Measurements from ENCODE around the gene FOXP1.
"Not testable (repeated sequence)": the region's sequence is repeated elsewhere in the genome, so short reads cannot be mapped to it uniquely, and the experiment has no call there.

DNA sequence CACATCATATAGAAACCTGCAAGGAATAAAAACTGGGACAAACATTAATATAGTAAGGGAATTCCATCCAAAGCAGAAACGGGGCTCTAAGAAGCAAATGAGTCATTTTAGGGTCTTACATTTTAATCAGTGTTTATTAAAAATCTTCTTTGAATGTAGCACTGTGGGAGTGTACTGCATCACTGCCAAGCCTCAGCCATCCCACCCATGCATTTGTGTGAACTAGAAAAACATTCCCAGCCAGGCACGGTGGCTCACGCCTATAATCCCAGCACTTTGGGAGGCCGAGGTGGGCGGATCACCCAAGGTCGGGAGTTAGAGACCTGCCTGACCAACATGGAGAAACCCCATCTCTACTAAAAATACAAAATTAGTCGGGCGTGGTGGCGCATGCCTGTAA is 57.1 kb downstream of the FOXP1 start:
- TF ChIP-seq, protein P1, sequence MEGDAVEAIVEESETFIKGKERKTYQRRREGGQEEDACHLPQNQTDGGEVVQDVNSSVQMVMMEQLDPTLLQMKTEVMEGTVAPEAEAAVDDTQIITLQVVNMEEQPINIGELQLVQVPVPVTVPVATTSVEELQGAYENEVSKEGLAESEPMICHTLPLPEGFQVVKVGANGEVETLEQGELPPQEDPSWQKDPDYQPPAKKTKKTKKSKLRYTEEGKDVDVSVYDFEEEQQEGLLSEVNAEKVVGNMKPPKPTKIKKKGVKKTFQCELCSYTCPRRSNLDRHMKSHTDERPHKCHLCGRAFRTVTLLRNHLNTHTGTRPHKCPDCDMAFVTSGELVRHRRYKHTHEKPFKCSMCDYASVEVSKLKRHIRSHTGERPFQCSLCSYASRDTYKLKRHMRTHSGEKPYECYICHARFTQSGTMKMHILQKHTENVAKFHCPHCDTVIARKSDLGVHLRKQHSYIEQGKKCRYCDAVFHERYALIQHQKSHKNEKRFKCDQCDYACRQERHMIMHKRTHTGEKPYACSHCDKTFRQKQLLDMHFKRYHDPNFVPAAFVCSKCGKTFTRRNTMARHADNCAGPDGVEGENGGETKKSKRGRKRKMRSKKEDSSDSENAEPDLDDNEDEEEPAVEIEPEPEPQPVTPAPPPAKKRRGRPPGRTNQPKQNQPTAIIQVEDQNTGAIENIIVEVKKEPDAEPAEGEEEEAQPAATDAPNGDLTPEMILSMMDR (IDR thresholded peaks at IDR 0.05) = not testable (repeated sequence)
- not testable (repeated sequence) for TF ChIP-seq POLR2A (IDR thresholded peaks at IDR 0.05)

Data from uterus (tissue), 2 donors.